HepG2 (cell line): ENCODE measurements around the gene ARHGEF3. TPM values are rescaled to one million over a fixed set of nuclear protein-coding genes. Genes with fewer than 3 reads are reported as not detected.

Experiments
- ATAC-seq: fragments of 200-7000 bp; cut with Tn5 transposase; 3 replicates; pipeline ENCODE4 v1.9.1; 2020; ENCODE audit warnings: mild to moderate bottlenecking, moderate library complexity
- BruUV-seq: library from RNA; stranded (reverse); fragments of 400-500 nt; replicated peaks from 2 replicates; lab custom pipeline; 2021; lab: Mats Ljungman, UMichigan
- CTCF ChIA-PET: fragments of 300-600 bp; formaldehyde crosslinking; extraction: SDS; loops from one replicate; lab custom pipeline; 2021; ENCODE audit warnings: low total read pairs, inconsistent platforms, low intra/inter-chr PET ratio; lab: Yijun Ruan, JAX
- POLR2A ChIA-PET: fragments of 350-600 bp; sonication (Branson Sonifier 250); formaldehyde crosslinking; loops from one replicate; lab custom pipeline; 2020; ENCODE audit warnings: antibody characterized with exemption, inconsistent platforms; lab: Yijun Ruan, JAX
- DNase-seq: peaks from one replicate; pipeline ENCODE4 v3.0.0-alpha.2; 2015; ENCODE audit warnings: low spot score
- FAIRE-seq: peaks from 3 replicates; lab custom pipeline; 2011; peaks lifted over from hg19 to GRCh38; lab: Jason Lieb, UNC
- H2AFZ ChIP-seq: one replicate; pipeline ENCODE4 v1.6.1; 2011; ENCODE audit warnings: low read length, inconsistent platforms
- H3K27ac ChIP-seq: fragments of 300-600 bp; 3 replicates; pipeline ENCODE4 v1.8.0; 2011; ENCODE audit warnings: mixed run types, mild to moderate bottlenecking, mixed read lengths, low read length, inconsistent platforms; ENCODE audit not compliant: insufficient read depth; ENCODE audit errors: extremely low read length
- H3K27me3 ChIP-seq, 2 experiments: fragments of 200-600 bp in 1 of 2; 2 replicates in 1 of 2; 3 replicates in 1 of 2; pipeline versions ENCODE4 v1.6.0 to v1.8.0; 2011; ENCODE audit warnings: low read length in 2 of 2, mild to moderate bottlenecking in 2 of 2, moderate library complexity in 2 of 2, inconsistent platforms in 1 of 2; ENCODE audit not compliant: insufficient read depth in 2 of 2, control insufficient read depth in 1 of 2
- H3K36me3 ChIP-seq, 2 experiments: fragments of 200-600 bp in 1 of 2; replicated peaks in 1 of 2; 2 replicates in 1 of 2; 3 replicates in 1 of 2; pipeline versions ENCODE4 v1.5.1 to v1.8.0; 2011; ENCODE audit warnings: low read length in 2 of 2, inconsistent platforms in 1 of 2; ENCODE audit not compliant: insufficient read depth in 2 of 2, control insufficient read depth in 1 of 2
- H3K4me1 ChIP-seq: 2 replicates; pipeline ENCODE4 v1.5.1; 2012; ENCODE audit warnings: low read length, inconsistent platforms; ENCODE audit not compliant: insufficient read depth
- H3K4me2 ChIP-seq: 2 replicates; pipeline ENCODE4 v1.6.0; 2011; ENCODE audit warnings: low read depth, low read length, inconsistent platforms
- H3K4me3 ChIP-seq, 3 experiments: fragments of 200-600 bp in 1 of 3; sonication (generic), shearing (Covaris generic) in 1 of 3; replicated peaks in 1 of 3; 2 replicates each; pipeline ENCODE4 v1.5.1; 2011 to 2016; ENCODE audit warnings: low read length in 3 of 3, inconsistent platforms in 2 of 3, low read depth in 2 of 3, mild to moderate bottlenecking in 2 of 3, control low read depth in 1 of 3, mixed read lengths in 1 of 3; ENCODE audit not compliant: insufficient read depth in 1 of 3
- H3K79me2 ChIP-seq: one replicate; pipeline ENCODE4 v1.6.1; 2011; ENCODE audit warnings: low read length, inconsistent platforms; ENCODE audit not compliant: insufficient read depth
- H3K9ac ChIP-seq: 2 replicates; pipeline ENCODE4 v1.6.0; 2011; ENCODE audit warnings: mild to moderate bottlenecking, low read depth, low read length, inconsistent platforms; ENCODE audit not compliant: insufficient read depth
- H3K9me3 ChIP-seq: 2 replicates; pipeline ENCODE4 v1.5.1; 2012; ENCODE audit warnings: mild to moderate bottlenecking, low read length
- H4K20me1 ChIP-seq: 2 replicates; pipeline ENCODE4 v1.6.0; 2011; ENCODE audit warnings: inconsistent platforms, mild to moderate bottlenecking, low read length, moderate library complexity; ENCODE audit not compliant: insufficient read depth
- ASH2L ChIP-seq: fragments of 300-600, 200-600 bp; sonication (generic); IDR thresholded peaks from 2 replicates; pipeline ENCODE4 v1.7.0; 2017; ENCODE audit warnings: low read depth, mild to moderate bottlenecking, moderate library complexity, mixed read lengths, low read length; ENCODE audit not compliant: insufficient read length
- ATF1 ChIP-seq: IDR thresholded peaks from 2 replicates; pipeline ENCODE4 v1.6.1; 2016; ENCODE audit warnings: mild to moderate bottlenecking, control low read depth
- ELF3 ChIP-seq: IDR thresholded peaks from 2 replicates; pipeline ENCODE4 v1.6.1; 2016; ENCODE audit warnings: missing genetic modification reagents, missing compliant biosample characterization
- SETDB1 ChIP-seq: sonication (generic); formaldehyde crosslinking; IDR thresholded peaks from 2 replicates; pipeline ENCODE4 v1.5.1; 2020; ENCODE audit warnings: missing genetic modification reagents, mild to moderate bottlenecking, borderline replicate concordance
- SOX6 ChIP-seq, 2 experiments: fragments of 450-650 bp in 1 of 2; sonication (generic) in 1 of 2; formaldehyde crosslinking in 1 of 2; IDR thresholded peaks; 2 replicates each; pipeline versions ENCODE4 v1.4.0 to v1.6.1; 2017 to 2020; ENCODE audit warnings: antibody characterized with exemption in 1 of 2, mild to moderate bottlenecking in 1 of 2, missing genetic modification reagents in 1 of 2
- SRY ChIP-seq: sonication (generic); formaldehyde crosslinking; IDR thresholded peaks from 2 replicates; pipeline ENCODE4 v1.8.0; 2022; ENCODE audit warnings: mild to moderate bottlenecking, missing genetic modification reagents
- TP53 ChIP-seq: sonication (generic); formaldehyde crosslinking; conservative IDR thresholded peaks from 2 replicates; pipeline ENCODE4 v1.4.0; 2020; ENCODE audit warnings: missing genetic modification reagents
- ZNF12 ChIP-seq: sonication (generic); formaldehyde crosslinking; IDR thresholded peaks from 2 replicates; pipeline ENCODE4 v1.5.0; 2020; ENCODE audit warnings: missing genetic modification reagents
- in situ Hi-C: cut with HindIII; loops from 2 replicates; pipeline ENCODE4 v1.10.0; 2017; ENCODE audit warnings: low pct_unique_long_range_greater_than_20kb; ENCODE audit not compliant: extremely low pct_ligation_motif_present
- intact Hi-C: fragments of 100-400 bp; cut with micrococcal nuclease; formaldehyde crosslinking; loops from one replicate; pipeline ENCODE4 v1.10.0; 2022; ENCODE audit not compliant: unreplicated experiment
- polyA plus RNA-seq, 8 experiments: library from polyadenylated mRNA; depleted of rRNA in 3 of 8; stranded (reverse) in 7 of 8; unstranded in 1 of 8; fragments of >200 nt; fragmentation: Illumina TruSeq in 4 of 8; extraction: Trizol in 4 of 8; gene quantifications; 2 replicates each; pipeline versions ENCODE4 v1.2.1 to v1.2.3, GENCODE V29; 2011 to 2016; ENCODE audit warnings: low read depth in 4 of 8, missing spikeins in 1 of 8, mixed read lengths in 1 of 8; ENCODE audit not compliant: insufficient read depth in 1 of 8
- total RNA-seq, 5 experiments: library from RNA; depleted of rRNA; stranded (reverse); fragments of >200 nt; fragmentation: Illumina TruSeq; extraction: Trizol; gene quantifications; 2 replicates each; pipeline ENCODE4 v1.2.3, GENCODE V29; 2016; ENCODE audit warnings: low read depth in 1 of 5
- TF ChIP-seq, protein P1 (sequence below): sonication (generic); formaldehyde crosslinking; IDR thresholded peaks from 2 replicates; pipeline ENCODE4 v1.5.0; 2020; ENCODE audit warnings: mild to moderate bottlenecking, missing genetic modification reagents
- TF ChIP-seq, protein P2 (sequence below): sonication (generic); formaldehyde crosslinking; IDR thresholded peaks from 2 replicates; pipeline ENCODE4 v1.5.0; 2020; ENCODE audit warnings: mild to moderate bottlenecking, missing genetic modification reagents, borderline replicate concordance
- TF ChIP-seq, protein P3 (sequence below): sonication (generic); formaldehyde crosslinking; IDR thresholded peaks from 2 replicates; pipeline ENCODE4 v1.5.0; 2020; ENCODE audit warnings: mild to moderate bottlenecking, missing genetic modification reagents

ARHGEF3 gene
- total and polyA plus RNA-seq, 2 of the 13 experiments (the other 11 are each of a cell fraction or from before 2014, with no cell fraction given): 14.8 to 23.1 TPM

DNA sequence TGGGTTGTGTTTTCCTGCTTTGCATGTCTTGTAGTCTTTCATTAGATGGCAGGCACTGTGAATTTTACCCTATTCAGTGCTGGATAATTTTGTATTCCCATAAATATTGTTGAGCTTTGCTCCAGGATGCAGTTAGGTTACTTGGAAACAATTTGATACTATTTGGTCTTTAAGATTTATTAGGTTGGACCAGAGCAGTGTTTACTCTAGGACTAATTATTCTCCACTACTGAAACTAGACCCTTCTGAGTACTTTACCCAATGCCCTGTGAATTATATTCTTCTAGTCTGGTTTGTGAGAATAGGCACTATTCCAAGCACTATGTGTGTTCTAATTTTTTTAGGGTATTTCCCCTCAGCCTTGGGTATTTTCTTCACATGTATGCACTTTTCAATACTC, 80.9 kb downstream of the ARHGEF3 start:
- H3K27me3 ChIP-seq: no peaks in the 10 kb centered on the region
- in situ Hi-C loops (no loop called here), intact Hi-C loops (no loop called here)
- ChIA-PET CTCF (no interaction called here), POLR2A (no interaction called here)
- H3K4me3 ChIP-seq: no peak overlapping the region
- no peaks in the 10 kb centered on the region for H3K4me1 ChIP-seq
- peaks cover 0 to 2% of the 10 kb centered on the region in 2 experiments; a peak in 1 of 5 replicates for H3K36me3 ChIP-seq
- FAIRE-seq (no peak), DNase-seq (no peak)
- H2AFZ ChIP-seq: no peak overlapping the region
- H3K27ac ChIP-seq: no peak overlapping the region
- no TSS peak for BruUV-seq
- no peak for TF ChIP-seq SETDB1 (CRISPR knock-in tag)
- TF ChIP-seq, protein P1, sequence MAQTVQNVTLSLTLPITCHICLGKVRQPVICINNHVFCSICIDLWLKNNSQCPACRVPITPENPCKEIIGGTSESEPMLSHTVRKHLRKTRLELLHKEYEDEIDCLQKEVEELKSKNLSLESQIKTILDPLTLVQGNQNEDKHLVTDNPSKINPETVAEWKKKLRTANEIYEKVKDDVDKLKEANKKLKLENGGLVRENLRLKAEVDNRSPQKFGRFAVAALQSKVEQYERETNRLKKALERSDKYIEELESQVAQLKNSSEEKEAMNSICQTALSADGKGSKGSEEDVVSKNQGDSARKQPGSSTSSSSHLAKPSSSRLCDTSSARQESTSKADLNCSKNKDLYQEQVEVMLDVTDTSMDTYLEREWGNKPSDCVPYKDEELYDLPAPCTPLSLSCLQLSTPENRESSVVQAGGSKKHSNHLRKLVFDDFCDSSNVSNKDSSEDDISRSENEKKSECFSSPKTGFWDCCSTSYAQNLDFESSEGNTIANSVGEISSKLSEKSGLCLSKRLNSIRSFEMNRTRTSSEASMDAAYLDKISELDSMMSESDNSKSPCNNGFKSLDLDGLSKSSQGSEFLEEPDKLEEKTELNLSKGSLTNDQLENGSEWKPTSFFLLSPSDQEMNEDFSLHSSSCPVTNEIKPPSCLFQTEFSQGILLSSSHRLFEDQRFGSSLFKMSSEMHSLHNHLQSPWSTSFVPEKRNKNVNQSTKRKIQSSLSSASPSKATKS: no peak
- TF ChIP-seq, protein P2, sequence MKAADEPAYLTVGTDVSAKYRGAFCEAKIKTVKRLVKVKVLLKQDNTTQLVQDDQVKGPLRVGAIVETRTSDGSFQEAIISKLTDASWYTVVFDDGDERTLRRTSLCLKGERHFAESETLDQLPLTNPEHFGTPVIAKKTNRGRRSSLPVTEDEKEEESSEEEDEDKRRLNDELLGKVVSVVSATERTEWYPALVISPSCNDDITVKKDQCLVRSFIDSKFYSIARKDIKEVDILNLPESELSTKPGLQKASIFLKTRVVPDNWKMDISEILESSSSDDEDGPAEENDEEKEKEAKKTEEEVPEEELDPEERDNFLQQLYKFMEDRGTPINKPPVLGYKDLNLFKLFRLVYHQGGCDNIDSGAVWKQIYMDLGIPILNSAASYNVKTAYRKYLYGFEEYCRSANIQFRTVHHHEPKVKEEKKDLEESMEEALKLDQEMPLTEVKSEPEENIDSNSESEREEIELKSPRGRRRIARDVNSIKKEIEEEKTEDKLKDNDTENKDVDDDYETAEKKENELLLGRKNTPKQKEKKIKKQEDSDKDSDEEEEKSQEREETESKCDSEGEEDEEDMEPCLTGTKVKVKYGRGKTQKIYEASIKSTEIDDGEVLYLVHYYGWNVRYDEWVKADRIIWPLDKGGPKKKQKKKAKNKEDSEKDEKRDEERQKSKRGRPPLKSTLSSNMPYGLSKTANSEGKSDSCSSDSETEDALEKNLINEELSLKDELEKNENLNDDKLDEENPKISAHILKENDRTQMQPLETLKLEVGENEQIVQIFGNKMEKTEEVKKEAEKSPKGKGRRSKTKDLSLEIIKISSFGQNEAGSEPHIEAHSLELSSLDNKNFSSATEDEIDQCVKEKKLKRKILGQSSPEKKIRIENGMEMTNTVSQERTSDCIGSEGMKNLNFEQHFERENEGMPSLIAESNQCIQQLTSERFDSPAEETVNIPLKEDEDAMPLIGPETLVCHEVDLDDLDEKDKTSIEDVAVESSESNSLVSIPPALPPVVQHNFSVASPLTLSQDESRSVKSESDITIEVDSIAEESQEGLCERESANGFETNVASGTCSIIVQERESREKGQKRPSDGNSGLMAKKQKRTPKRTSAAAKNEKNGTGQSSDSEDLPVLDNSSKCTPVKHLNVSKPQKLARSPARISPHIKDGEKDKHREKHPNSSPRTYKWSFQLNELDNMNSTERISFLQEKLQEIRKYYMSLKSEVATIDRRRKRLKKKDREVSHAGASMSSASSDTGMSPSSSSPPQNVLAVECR (CRISPR knock-in tag): no peak
- no peak for TF ChIP-seq ATF1 (CRISPR knock-in tag)
- no peak for TF ChIP-seq SRY (CRISPR knock-in tag)
- no peak for TF ChIP-seq SOX6 (IDR thresholded peaks at IDR 0.05)
- TF ChIP-seq SOX6 (CRISPR knock-in tag; IDR thresholded peaks at IDR 0.05): no peak
- no peak for TF ChIP-seq ASH2L
- TF ChIP-seq, protein P3, sequence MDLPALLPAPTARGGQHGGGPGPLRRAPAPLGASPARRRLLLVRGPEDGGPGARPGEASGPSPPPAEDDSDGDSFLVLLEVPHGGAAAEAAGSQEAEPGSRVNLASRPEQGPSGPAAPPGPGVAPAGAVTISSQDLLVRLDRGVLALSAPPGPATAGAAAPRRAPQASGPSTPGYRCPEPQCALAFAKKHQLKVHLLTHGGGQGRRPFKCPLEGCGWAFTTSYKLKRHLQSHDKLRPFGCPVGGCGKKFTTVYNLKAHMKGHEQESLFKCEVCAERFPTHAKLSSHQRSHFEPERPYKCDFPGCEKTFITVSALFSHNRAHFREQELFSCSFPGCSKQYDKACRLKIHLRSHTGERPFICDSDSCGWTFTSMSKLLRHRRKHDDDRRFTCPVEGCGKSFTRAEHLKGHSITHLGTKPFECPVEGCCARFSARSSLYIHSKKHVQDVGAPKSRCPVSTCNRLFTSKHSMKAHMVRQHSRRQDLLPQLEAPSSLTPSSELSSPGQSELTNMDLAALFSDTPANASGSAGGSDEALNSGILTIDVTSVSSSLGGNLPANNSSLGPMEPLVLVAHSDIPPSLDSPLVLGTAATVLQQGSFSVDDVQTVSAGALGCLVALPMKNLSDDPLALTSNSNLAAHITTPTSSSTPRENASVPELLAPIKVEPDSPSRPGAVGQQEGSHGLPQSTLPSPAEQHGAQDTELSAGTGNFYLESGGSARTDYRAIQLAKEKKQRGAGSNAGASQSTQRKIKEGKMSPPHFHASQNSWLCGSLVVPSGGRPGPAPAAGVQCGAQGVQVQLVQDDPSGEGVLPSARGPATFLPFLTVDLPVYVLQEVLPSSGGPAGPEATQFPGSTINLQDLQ: no peak
- TF ChIP-seq ZNF12 (CRISPR knock-in tag): no peak
- no peak for TF ChIP-seq TP53
- no peak for TF ChIP-seq ELF3 (CRISPR knock-in tag)
- TF ChIP-seq, all 625 proteins: peak for 0
- Histone ChIP-seq H4K20me1 (no peaks in the 10 kb centered on the region), H3K9ac (no peak overlapping the region), H3K79me2 (no peaks in the 10 kb centered on the region), H3K4me2 (no peak overlapping the region), H3K9me3 (no peaks in the 10 kb centered on the region)
- no peak for ATAC-seq
